HCEC 1CT (cell line): ENCODE measurements around the gene PARD3B.

Source experiments
- DNase-seq: peaks from one replicate; pipeline ENCODE4 v3.0.0-alpha.2; 2017

Gene PARD3B

GRCh38 chr2:204544961-204545860 is at the start of gene PARD3B:
PARD3B (plus strand) TSS chr2:204545475; CDS start chr2:204546000, 525 bp downstream.
- DNase-seq = peak; percentile 71

GRCh38 chr2:204496779-204497178 is 48.5 kb upstream of the PARD3B start:
- DNase-seq = no peak

- no peak for DNase-seq
Observed at GRCh38 chr2:204497855-204498254, 47.4 kb upstream of the PARD3B start.

- DNase-seq = no peak
Observed at GRCh38 chr2:204498291-204498690, 47.0 kb upstream of the PARD3B start.

- DNase-seq = no peak
Observed at GRCh38 chr2:204503869-204504268, 41.4 kb upstream of the PARD3B start.

- no peak for DNase-seq
Observed at GRCh38 chr2:204504594-204504993, 40.7 kb upstream of the PARD3B start.

- no peak for DNase-seq
Observed at GRCh38 chr2:204505488-204505887, 39.8 kb upstream of the PARD3B start.

GRCh38 chr2:204505946-204506345 is 39.3 kb upstream of the PARD3B start:
- DNase-seq = peak; percentile 2

- no peak for DNase-seq
Observed at GRCh38 chr2:204507636-204508035, 37.6 kb upstream of the PARD3B start.

- DNase-seq = no peak
Observed at GRCh38 chr2:204510709-204511420, 34.4 kb upstream of the PARD3B start.

GRCh38 chr2:204514439-204514838 is 30.8 kb upstream of the PARD3B start:
- DNase-seq = no peak

GRCh38 chr2:204515416-204515815 is 29.9 kb upstream of the PARD3B start:
- no peak for DNase-seq

- no peak for DNase-seq
Observed at GRCh38 chr2:204517154-204517553, 28.1 kb upstream of the PARD3B start.

- DNase-seq = no peak
Observed at GRCh38 chr2:204529795-204530463, 15.3 kb upstream of the PARD3B start.

- DNase-seq = no peak
Observed at GRCh38 chr2:204530464-204530805, 14.8 kb upstream of the PARD3B start.

GRCh38 chr2:204533629-204534370 is 11.5 kb upstream of the PARD3B start:
- peak; percentile 86 for DNase-seq

GRCh38 chr2:204535356-204535755 is 9.9 kb upstream of the PARD3B start:
- no peak for DNase-seq

GRCh38 chr2:204535764-204536163 is 9.5 kb upstream of the PARD3B start:
- DNase-seq = no peak

GRCh38 chr2:204538182-204539018 is 6.9 kb upstream of the PARD3B start:
- DNase-seq = peak; percentile 97

GRCh38 chr2:204539019-204539385 is 6.3 kb upstream of the PARD3B start:
- DNase-seq = no peak

- DNase-seq = no peak
Observed at GRCh38 chr2:204541637-204542036, 3.6 kb upstream of the PARD3B start.
